Parathyroid adenoma (tissue), 2 donors: ENCODE results near the gene IRAG1.

ENCODE experiments used
- H2AFZ ChIP-seq: fragments of 300-600 bp; sonication (generic); one replicate; pipeline ENCODE4 v1.7.0; 2017; ENCODE audit warnings: antibody characterized with exemption, mild to moderate bottlenecking
- H3K27ac ChIP-seq: fragments of 300-600 bp; sonication (generic); one replicate; pipeline ENCODE4 v1.7.0; 2017
- H3K27me3 ChIP-seq: fragments of 300-600 bp; sonication (generic); one replicate; pipeline ENCODE4 v1.7.0; 2017; ENCODE audit warnings: low read length; ENCODE audit not compliant: control insufficient read depth, insufficient read depth
- H3K36me3 ChIP-seq: fragments of 300-600 bp; sonication (generic); one replicate; pipeline ENCODE4 v1.7.0; 2017; ENCODE audit warnings: low read length; ENCODE audit not compliant: control insufficient read depth, insufficient read depth
- H3K4me1 ChIP-seq: fragments of 300-600 bp; sonication (generic); one replicate; pipeline ENCODE4 v1.7.0; 2017; ENCODE audit warnings: control low read depth
- H3K4me2 ChIP-seq: fragments of 300-600 bp; sonication (generic); one replicate; pipeline ENCODE4 v1.7.0; 2017; ENCODE audit warnings: low read length
- H3K4me3 ChIP-seq: fragments of 300-600 bp; sonication (generic); one replicate; pipeline ENCODE4 v1.7.0; 2017; ENCODE audit warnings: low read depth, low read length
- H3K79me2 ChIP-seq: fragments of 300-600 bp; sonication (generic); one replicate; pipeline ENCODE4 v1.7.0; 2017; ENCODE audit warnings: control low read depth
- H3K9ac ChIP-seq: fragments of 300-600 bp; sonication (generic); one replicate; pipeline ENCODE4 v1.7.0; 2017; ENCODE audit warnings: mild to moderate bottlenecking
- H3K9me3 ChIP-seq: fragments of 300-600 bp; sonication (generic); one replicate; pipeline ENCODE4 v1.7.0; 2017; ENCODE audit warnings: low read length; ENCODE audit not compliant: control insufficient read depth
- TF ChIP-seq, protein P1 (sequence below): fragments of 300-600 bp; sonication (generic); IDR thresholded peaks from one replicate; pipeline ENCODE4 v1.7.0; 2017; ENCODE audit warnings: antibody characterized with exemption, mild to moderate bottlenecking
- donor health status: primary hyperparathyroidism.

The IRAG1 gene

DNA sequence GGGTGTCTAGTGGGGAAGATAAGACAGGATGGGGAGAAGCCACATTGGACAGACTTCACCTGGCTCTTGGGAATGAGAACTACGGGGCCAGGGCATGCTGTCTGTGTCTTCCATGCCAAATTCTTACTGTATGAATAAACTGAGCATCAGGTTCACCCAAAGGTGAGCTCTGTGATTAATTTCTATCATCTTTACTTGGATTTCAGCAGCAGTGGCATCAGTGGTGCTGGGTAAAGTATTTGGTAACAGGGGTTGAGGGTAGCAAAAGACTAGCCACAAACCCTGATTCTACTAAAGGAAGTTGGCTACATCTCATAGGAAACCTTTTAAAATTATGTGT, 38.8 kb downstream of the IRAG1 start:
- H3K4me3 ChIP-seq: no peak overlapping the region
- H3K9me3 ChIP-seq: no peaks in the 10 kb centered on the region
- no peaks in the 10 kb centered on the region for H3K36me3 ChIP-seq
- H3K79me2 ChIP-seq: no peaks in the 10 kb centered on the region
- H3K9ac ChIP-seq: no peak overlapping the region
- H2AFZ ChIP-seq: no peak overlapping the region
- TF ChIP-seq, protein P1, sequence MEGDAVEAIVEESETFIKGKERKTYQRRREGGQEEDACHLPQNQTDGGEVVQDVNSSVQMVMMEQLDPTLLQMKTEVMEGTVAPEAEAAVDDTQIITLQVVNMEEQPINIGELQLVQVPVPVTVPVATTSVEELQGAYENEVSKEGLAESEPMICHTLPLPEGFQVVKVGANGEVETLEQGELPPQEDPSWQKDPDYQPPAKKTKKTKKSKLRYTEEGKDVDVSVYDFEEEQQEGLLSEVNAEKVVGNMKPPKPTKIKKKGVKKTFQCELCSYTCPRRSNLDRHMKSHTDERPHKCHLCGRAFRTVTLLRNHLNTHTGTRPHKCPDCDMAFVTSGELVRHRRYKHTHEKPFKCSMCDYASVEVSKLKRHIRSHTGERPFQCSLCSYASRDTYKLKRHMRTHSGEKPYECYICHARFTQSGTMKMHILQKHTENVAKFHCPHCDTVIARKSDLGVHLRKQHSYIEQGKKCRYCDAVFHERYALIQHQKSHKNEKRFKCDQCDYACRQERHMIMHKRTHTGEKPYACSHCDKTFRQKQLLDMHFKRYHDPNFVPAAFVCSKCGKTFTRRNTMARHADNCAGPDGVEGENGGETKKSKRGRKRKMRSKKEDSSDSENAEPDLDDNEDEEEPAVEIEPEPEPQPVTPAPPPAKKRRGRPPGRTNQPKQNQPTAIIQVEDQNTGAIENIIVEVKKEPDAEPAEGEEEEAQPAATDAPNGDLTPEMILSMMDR: no peak
- peak overlapping the region; percentile 15 for H3K27ac ChIP-seq
- peaks cover 3% of the 10 kb centered on the region for H3K4me1 ChIP-seq
- H3K4me2 ChIP-seq: no peak overlapping the region
- no peaks in the 10 kb centered on the region for H3K27me3 ChIP-seq

DNA sequence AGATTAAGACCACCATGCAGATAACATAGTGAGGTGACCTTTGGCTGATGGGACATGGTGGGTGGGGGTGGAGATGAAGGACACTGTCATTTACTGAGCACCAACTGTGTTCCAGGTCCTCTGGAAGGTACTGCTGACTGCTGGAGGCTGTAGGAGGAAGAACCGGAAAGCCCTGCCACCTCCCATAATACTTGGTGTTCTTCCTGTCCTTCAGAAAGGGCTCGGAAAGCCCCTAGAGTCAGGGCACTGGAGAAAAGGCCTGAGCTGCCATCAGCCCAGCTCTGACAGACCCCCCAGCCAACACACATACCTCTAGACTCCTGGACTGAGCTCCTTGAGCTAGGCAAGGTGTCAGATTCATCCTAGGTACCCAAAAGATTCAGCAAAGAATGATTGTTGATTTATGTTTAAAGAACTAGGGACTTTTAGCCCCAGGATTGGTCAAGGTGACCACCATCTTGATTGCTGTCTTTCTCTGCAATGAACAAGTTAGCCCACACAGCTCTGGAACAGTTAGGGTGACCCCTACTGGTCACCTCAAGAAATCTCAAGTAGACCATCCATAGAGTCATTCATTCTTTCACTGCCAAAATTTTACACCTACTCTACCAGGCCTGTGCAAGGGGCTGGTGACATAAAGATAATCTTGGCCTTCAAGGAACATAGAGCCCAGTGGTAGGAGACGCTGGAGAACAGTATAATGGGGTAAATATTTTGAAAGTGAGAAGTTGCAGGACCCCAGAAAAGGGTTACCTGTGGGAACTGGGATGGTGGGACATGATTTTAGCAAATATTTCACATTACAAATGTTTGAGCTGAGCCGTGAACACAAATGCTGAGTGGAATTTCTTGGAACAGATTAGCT, 39.4 kb downstream of the IRAG1 start:
- Histone ChIP-seq H3K4me2 (no peak overlapping the region), H3K79me2 (no peaks in the 10 kb centered on the region), H3K9ac (no peak overlapping the region), H3K27ac (no peak overlapping the region), H3K27me3 (no peaks in the 10 kb centered on the region), H3K4me1 (peaks cover 3% of the 10 kb centered on the region), H2AFZ (peak overlapping the region; percentile 58), H3K4me3 (no peak overlapping the region), H3K9me3 (no peaks in the 10 kb centered on the region), H3K36me3 (no peaks in the 10 kb centered on the region)
- TF ChIP-seq, protein P1: peak; percentile 57

DNA sequence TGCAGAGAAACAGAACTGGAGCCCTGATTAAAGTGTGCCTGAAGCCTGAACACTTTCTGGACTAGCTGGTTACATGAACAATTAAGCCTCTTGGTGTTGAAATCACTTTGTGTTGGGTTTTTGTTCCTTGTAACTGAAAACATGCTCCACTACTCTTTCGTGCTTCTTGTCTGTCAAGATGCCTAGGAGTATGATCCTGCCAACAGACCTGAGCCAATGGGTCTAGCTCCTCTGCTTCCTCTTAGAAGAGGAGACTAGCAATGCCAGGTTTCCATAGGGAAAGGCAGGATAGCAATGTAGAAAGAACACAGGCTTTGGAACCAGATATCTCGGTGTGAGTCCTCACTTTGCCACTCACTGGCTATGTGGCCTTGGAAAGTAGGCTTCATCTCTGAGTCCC, 40.3 kb downstream of the IRAG1 start:
- no peak overlapping the region for H3K4me2 ChIP-seq
- H3K27me3 ChIP-seq: no peaks in the 10 kb centered on the region
- no peaks in the 10 kb centered on the region for H3K9me3 ChIP-seq
- TF ChIP-seq, protein P1: no peak
- no peaks in the 10 kb centered on the region for H3K36me3 ChIP-seq
- no peak overlapping the region for H3K9ac ChIP-seq
- H2AFZ ChIP-seq: no peak overlapping the region
- no peak overlapping the region for H3K4me3 ChIP-seq
- peaks cover 3% of the 10 kb centered on the region for H3K4me1 ChIP-seq
- no peaks in the 10 kb centered on the region for H3K79me2 ChIP-seq
- no peak overlapping the region for H3K27ac ChIP-seq

DNA sequence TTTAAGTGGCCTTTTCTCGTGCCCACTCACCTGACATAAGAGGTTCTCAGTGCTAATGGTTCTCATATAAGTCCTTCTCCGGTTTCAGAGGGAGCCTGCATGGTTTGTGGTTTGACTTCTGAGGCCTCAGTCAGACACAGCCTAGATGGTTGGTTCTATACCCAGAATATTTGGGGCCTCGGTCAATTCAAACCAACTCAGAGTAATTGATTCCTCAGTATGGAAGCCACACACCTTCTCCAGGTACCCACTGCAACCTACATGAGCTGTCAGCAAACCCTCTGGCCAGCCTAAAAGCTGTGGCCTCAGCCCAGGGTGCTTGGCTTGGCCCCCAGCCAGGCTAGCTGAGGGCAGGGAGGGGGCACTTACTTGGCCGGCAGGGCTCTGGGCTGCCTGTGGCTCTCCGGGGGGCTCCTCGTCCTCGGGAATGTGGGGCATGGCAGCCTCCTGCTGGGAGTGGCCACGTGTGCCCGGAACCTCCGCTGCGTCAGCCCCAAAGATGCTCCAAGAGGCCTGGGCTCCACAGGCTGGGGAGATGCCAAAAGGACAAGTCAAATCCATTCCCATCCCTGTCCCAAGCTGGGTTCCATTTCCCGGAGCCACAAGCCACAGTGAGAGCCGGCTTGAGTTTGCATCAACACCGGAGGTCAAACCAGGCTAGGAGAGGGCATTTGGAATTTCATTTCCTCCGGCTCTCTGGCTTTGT, 41.7 kb downstream of the IRAG1 start:
- peaks cover 3% of the 10 kb centered on the region for H3K4me1 ChIP-seq

More for the DNA sequence above, 41.7 kb downstream of the IRAG1 start:
- H2AFZ ChIP-seq: no peak overlapping the region
- no peaks in the 10 kb centered on the region for H3K27me3 ChIP-seq
- no peak overlapping the region for H3K4me2 ChIP-seq
- TF ChIP-seq, protein P1: no peak
- no peak overlapping the region for H3K4me3 ChIP-seq
- H3K36me3 ChIP-seq: no peaks in the 10 kb centered on the region
- H3K79me2 ChIP-seq: no peaks in the 10 kb centered on the region
- peak overlapping the region; percentile 11 for H3K27ac ChIP-seq
- no peak overlapping the region for H3K9ac ChIP-seq
- no peaks in the 10 kb centered on the region for H3K9me3 ChIP-seq
